Fibroblast of lung (primary cell): ENCODE measurements around the gene INSYN1. TPM values are rescaled to one million over a fixed set of nuclear protein-coding genes. Genes with fewer than 3 reads are reported as not detected.

Experiments used
- DNase-seq, 2 donors: peaks; one replicate each; pipeline versions ENCODE4 v3.0.0 to v3.0.0-alpha.2; 2010; ENCODE audit warnings: low read depth in 2 of 2
- H2AFZ ChIP-seq: 2 replicates; pipeline ENCODE4 v1.5.1; 2012; ENCODE audit warnings: low read length, control low read depth, inconsistent platforms
- H3K27ac ChIP-seq: 2 replicates; pipeline ENCODE4 v1.5.1; 2011; ENCODE audit warnings: low read length, control low read depth; ENCODE audit not compliant: insufficient read depth
- H3K27me3 ChIP-seq: 2 replicates; pipeline ENCODE4 v1.5.1; 2011; ENCODE audit warnings: mild to moderate bottlenecking, low read length; ENCODE audit not compliant: control insufficient read depth, insufficient read depth
- H3K36me3 ChIP-seq: 2 replicates; pipeline ENCODE4 v1.5.1; 2011; ENCODE audit warnings: low read length; ENCODE audit not compliant: control insufficient read depth, insufficient read depth
- H3K4me1 ChIP-seq: 2 replicates; pipeline ENCODE4 v1.5.1; 2011; ENCODE audit warnings: low read length; ENCODE audit not compliant: control insufficient read depth, insufficient read depth; ENCODE audit errors: extremely low read depth
- H3K4me2 ChIP-seq: 2 replicates; pipeline ENCODE4 v1.5.1; 2011; ENCODE audit warnings: low read length, control low read depth; ENCODE audit not compliant: insufficient read depth; ENCODE audit errors: extremely low read depth
- H3K4me3 ChIP-seq, 4 experiments: fragments of 200-600 bp in 1 of 4; sonication (generic) in 1 of 4; replicated peaks in 1 of 4; 2 replicates each; pipeline ENCODE4 v1.5.1; 2011 to 2016; ENCODE audit warnings: low read length in 4 of 4, low read depth in 3 of 4, mild to moderate bottlenecking in 3 of 4, control low read depth in 2 of 4, inconsistent platforms in 1 of 4, mixed read lengths in 1 of 4; ENCODE audit not compliant: insufficient read depth in 1 of 4; ENCODE audit errors: control extremely low read depth in 1 of 4
- H3K79me2 ChIP-seq: 2 replicates; pipeline ENCODE4 v1.5.1; 2012; ENCODE audit warnings: mild to moderate bottlenecking, low read length, inconsistent platforms; ENCODE audit not compliant: control insufficient read depth, insufficient read depth
- H3K9ac ChIP-seq: 2 replicates; pipeline ENCODE4 v1.5.1; 2011; ENCODE audit warnings: mild to moderate bottlenecking, low read length, control low read depth; ENCODE audit not compliant: insufficient read depth
- H3K9me3 ChIP-seq: 2 replicates; pipeline ENCODE4 v1.5.1; 2012; ENCODE audit warnings: low read depth, low read length; ENCODE audit not compliant: control insufficient read depth, insufficient read depth
- H4K20me1 ChIP-seq: 2 replicates; pipeline ENCODE4 v1.5.1; 2011; ENCODE audit warnings: low read length; ENCODE audit not compliant: control insufficient read depth, insufficient read depth; ENCODE audit errors: extremely low read depth
- EZH2 ChIP-seq: IDR thresholded peaks from 2 replicates; pipeline ENCODE4 v1.5.1; 2012; ENCODE audit warnings: low read length, control low read depth, mild to moderate bottlenecking; ENCODE audit errors: missing control alignments
- polyA plus RNA-seq, 2 donors: library from polyadenylated mRNA; depleted of rRNA in 1 of 2; stranded (reverse) in 1 of 2; unstranded in 1 of 2; fragments of >200 nt; gene quantifications; 2 replicates each; pipeline ENCODE4 v1.2.1, GENCODE V29; 2011 to 2012; ENCODE audit warnings: missing spikeins in 1 of 2
- total RNA-seq: library from RNA; depleted of rRNA; stranded (reverse); fragments of >200 nt; gene quantifications from 2 replicates; pipeline ENCODE4 v1.2.1, GENCODE V29; 2014
- TF ChIP-seq, protein P1 (sequence below), 2 donors: IDR thresholded peaks in 1 of 2; conservative IDR thresholded peaks in 1 of 2; 1 replicate in 1 of 2; 2 replicates in 1 of 2; pipeline ENCODE4 v1.5.1; 2011 to 2012; ENCODE audit warnings: low read length in 2 of 2, control low read depth in 1 of 2, inconsistent platforms in 1 of 2, low read depth in 1 of 2, mild to moderate bottlenecking in 1 of 2

The INSYN1 gene
- total and polyA plus RNA-seq, 2 donors (not counting 1 experiment from before 2014, with no cell fraction given) = 0.51 to 1.2 TPM

DNA sequence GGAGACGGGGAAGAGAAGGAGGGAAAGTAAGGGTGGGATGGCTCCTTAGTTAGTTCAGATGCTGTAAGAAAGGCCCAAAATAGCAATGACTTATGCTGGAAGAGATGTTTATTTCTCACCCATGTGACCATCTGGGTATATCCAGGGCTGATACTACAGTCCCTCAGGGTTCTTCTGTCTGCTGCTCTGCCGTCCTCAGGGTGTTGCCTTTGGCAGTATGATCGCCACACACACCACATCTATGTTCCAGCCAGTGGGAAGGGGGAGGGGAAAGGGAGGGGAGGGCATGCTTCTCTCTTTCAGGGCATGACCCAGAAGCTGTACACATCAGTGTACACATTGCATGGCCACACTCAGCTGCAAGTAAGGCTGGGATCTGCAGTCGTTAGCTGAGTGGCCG, 58.7 kb downstream of the INSYN1 start:
- peak overlapping the region; percentile 28 for H3K4me2 ChIP-seq
- peaks cover 39% of the 10 kb centered on the region for H3K4me1 ChIP-seq
- H3K9me3 ChIP-seq = no peaks in the 10 kb centered on the region
- peaks cover 79% of the 10 kb centered on the region for H3K79me2 ChIP-seq
- H3K4me3 ChIP-seq = no peak overlapping the region
- no peak overlapping the region for H2AFZ ChIP-seq
- peak overlapping the region; percentile 33 for H3K27ac ChIP-seq
- H3K36me3 ChIP-seq = peaks cover under 1% of the 10 kb centered on the region
- no peaks in the 10 kb centered on the region for H4K20me1 ChIP-seq
- peak; percentile 18 to 68 for DNase-seq
- TF ChIP-seq, protein P1, sequence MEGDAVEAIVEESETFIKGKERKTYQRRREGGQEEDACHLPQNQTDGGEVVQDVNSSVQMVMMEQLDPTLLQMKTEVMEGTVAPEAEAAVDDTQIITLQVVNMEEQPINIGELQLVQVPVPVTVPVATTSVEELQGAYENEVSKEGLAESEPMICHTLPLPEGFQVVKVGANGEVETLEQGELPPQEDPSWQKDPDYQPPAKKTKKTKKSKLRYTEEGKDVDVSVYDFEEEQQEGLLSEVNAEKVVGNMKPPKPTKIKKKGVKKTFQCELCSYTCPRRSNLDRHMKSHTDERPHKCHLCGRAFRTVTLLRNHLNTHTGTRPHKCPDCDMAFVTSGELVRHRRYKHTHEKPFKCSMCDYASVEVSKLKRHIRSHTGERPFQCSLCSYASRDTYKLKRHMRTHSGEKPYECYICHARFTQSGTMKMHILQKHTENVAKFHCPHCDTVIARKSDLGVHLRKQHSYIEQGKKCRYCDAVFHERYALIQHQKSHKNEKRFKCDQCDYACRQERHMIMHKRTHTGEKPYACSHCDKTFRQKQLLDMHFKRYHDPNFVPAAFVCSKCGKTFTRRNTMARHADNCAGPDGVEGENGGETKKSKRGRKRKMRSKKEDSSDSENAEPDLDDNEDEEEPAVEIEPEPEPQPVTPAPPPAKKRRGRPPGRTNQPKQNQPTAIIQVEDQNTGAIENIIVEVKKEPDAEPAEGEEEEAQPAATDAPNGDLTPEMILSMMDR (conservative IDR thresholded peaks at IDR 0.05 in 1 of 2, IDR thresholded peaks at IDR 0.05 in 1 of 2; ENCODE audit: low read depth in 1 of 2, low read length in 2 of 2) = no peak
- no peak for TF ChIP-seq EZH2
- no peak overlapping the region for H3K9ac ChIP-seq
- H3K27me3 ChIP-seq = no peaks in the 10 kb centered on the region

- Histone ChIP-seq H3K4me1 (peaks cover 56% of the 10 kb centered on the region), H3K4me3 (no peak overlapping the region), H4K20me1 (no peaks in the 10 kb centered on the region), H3K4me2 (peak overlapping the region; percentile 75), H3K9ac (no peak overlapping the region), H3K36me3 (no peaks in the 10 kb centered on the region), H3K27me3 (no peaks in the 10 kb centered on the region), H2AFZ (no peak overlapping the region), H3K79me2 (peaks cover 95% of the 10 kb centered on the region), H3K27ac (no peak overlapping the region), H3K9me3 (no peaks in the 10 kb centered on the region)
- DNase-seq = peak; percentile 76 to 88
- no peak for TF ChIP-seq EZH2
- TF ChIP-seq, protein P1 (conservative IDR thresholded peaks at IDR 0.05 in 1 of 2, IDR thresholded peaks at IDR 0.05 in 1 of 2; ENCODE audit: low read depth in 1 of 2, low read length in 2 of 2) = peak in 1 of 2 donors; percentile 38
Measured at GRCh38 chr15:73691396-73691795, 61.8 kb downstream of the INSYN1 start.

DNA sequence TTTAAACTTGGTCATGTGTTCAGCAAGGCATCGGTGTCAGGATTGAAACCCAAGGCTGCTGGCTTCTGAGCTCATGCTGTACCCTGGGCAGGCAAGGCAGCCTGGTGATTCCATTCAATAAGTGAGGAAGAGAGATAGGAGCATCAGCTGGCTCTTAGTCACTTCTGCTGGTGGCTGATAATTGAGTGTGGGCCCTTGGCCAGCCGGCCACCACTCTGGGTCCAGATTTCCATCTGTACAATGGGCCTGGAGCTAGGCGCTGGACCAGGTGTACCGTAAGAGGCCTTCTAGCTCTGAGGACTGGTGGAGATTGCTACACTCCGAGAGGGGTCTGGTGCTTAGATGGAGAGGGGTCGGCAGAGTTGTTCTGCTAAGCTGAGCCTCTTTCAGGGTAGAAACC, 64.7 kb downstream of the INSYN1 start:
- peak in 1 of 2 donors; percentile 47 for DNase-seq
- no peak overlapping the region for H3K9ac ChIP-seq
- H4K20me1 ChIP-seq = no peaks in the 10 kb centered on the region
- H3K36me3 ChIP-seq = no peaks in the 10 kb centered on the region
- no peaks in the 10 kb centered on the region for H3K9me3 ChIP-seq
- peak overlapping the region; percentile 82 for H3K27ac ChIP-seq
- H2AFZ ChIP-seq = no peak overlapping the region
- no peak overlapping the region for H3K4me3 ChIP-seq
- H3K4me2 ChIP-seq = no peak overlapping the region
- TF ChIP-seq EZH2 = no peak
- TF ChIP-seq, protein P1 (conservative IDR thresholded peaks at IDR 0.05 in 1 of 2, IDR thresholded peaks at IDR 0.05 in 1 of 2; ENCODE audit: low read depth in 1 of 2, low read length in 2 of 2) = no peak
- peaks cover 83% of the 10 kb centered on the region for H3K79me2 ChIP-seq
- H3K4me1 ChIP-seq = peaks cover 48% of the 10 kb centered on the region
- H3K27me3 ChIP-seq = no peaks in the 10 kb centered on the region
